IPS-18a (cell line): Measurements from ENCODE around the gene LEPR.

Experiments
- H3K27ac ChIP-seq: one replicate; pipeline ENCODE4 v1.5.1; 2013; ENCODE audit warnings: low read length
- H3K27me3 ChIP-seq: one replicate; pipeline ENCODE4 v1.6.1; 2013; ENCODE audit warnings: mild to moderate bottlenecking, low read length; ENCODE audit not compliant: control insufficient read depth, insufficient read depth
- H3K36me3 ChIP-seq: one replicate; pipeline ENCODE4 v1.6.1; 2013; ENCODE audit warnings: low read depth, low read length; ENCODE audit not compliant: control insufficient read depth
- H3K4me1 ChIP-seq: one replicate; pipeline ENCODE4 v1.6.1; 2013; ENCODE audit warnings: low read depth, low read length; ENCODE audit not compliant: control insufficient read depth
- H3K4me3 ChIP-seq: one replicate; pipeline ENCODE4 v1.5.1; 2013; ENCODE audit warnings: low read length
- H3K9ac ChIP-seq: one replicate; pipeline ENCODE4 v1.6.1; 2013; ENCODE audit warnings: mild to moderate bottlenecking, low read length, moderate library complexity
- H3K9me3 ChIP-seq: one replicate; pipeline ENCODE4 v1.6.1; 2013; ENCODE audit warnings: low read depth, low read length; ENCODE audit not compliant: control insufficient read depth

LEPR gene

DNA sequence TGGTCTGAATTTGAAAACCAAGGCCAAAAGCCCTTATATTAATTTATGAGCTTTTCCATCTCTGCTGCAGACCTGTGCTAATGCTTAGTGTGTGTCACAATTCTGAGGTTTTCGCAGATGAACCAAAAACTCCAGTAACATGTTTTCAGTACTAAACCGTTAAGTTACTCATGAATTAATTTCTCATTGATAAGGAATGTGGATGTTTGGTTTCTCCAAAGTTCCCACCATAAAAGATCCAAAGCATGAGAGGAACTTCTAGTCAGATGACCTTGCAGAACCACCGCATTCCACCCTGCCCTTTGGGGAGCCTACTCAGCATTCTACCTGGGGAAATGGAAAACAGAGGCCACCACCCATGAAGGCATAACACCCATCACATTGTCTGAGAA lies 7.5 kb upstream of the LEPR start:
- H3K4me3 ChIP-seq = no peak overlapping the region
- H3K36me3 ChIP-seq = no peaks in the 10 kb centered on the region
- peaks cover 7% of the 10 kb centered on the region for H3K4me1 ChIP-seq
- no peak overlapping the region for H3K9ac ChIP-seq
- no peaks in the 10 kb centered on the region for H3K9me3 ChIP-seq
- H3K27me3 ChIP-seq = no peaks in the 10 kb centered on the region
- H3K27ac ChIP-seq = no peak overlapping the region

DNA sequence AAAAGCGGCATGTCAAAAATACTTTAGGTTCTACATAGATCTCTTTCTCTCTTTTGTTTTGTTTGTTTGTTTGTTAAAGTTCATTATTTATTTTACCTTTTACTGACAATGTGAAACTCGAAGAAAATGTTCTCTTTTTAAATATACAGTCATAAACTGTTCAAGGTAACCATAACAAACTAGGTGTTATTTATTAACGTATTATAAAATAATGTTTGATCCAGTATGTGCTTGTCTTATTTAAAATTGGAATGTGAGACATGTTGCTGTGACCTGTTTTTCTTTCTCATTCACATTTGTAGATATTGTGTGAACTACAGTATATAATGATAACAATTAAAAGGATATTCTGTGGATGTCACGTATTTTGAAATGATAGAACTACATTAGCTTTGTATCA lies 5.9 kb upstream of the LEPR start:
- H3K27ac ChIP-seq = no peak overlapping the region
- no peaks in the 10 kb centered on the region for H3K9me3 ChIP-seq
- no peaks in the 10 kb centered on the region for H3K27me3 ChIP-seq
- no peaks in the 10 kb centered on the region for H3K36me3 ChIP-seq
- H3K9ac ChIP-seq = no peak overlapping the region
- peaks cover 16% of the 10 kb centered on the region for H3K4me1 ChIP-seq
- H3K4me3 ChIP-seq = no peak overlapping the region

DNA sequence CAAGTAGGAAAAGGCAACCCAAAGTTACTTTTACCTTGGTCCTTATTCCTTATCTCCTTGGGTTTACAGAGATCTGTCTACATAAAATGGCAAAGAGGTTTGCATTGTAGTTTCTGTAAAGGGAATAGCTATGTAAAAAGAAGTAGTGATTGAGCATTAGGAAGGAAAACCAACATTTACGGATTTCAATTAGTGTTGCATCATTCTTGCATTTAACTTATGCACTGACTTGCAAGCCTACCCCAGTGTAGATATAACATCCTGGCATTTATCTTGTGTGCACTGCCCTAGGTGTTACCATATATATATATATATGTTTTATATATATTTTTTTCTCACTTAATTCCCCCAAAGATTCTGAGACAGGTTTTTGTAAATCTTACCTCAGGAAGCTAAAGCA lies 3.7 kb upstream of the LEPR start:
- H3K4me3 ChIP-seq = no peak overlapping the region
- H3K36me3 ChIP-seq = no peaks in the 10 kb centered on the region
- H3K9me3 ChIP-seq = no peaks in the 10 kb centered on the region
- no peaks in the 10 kb centered on the region for H3K27me3 ChIP-seq
- H3K4me1 ChIP-seq = peaks cover 21% of the 10 kb centered on the region
- no peak overlapping the region for H3K9ac ChIP-seq
- H3K27ac ChIP-seq = no peak overlapping the region

DNA sequence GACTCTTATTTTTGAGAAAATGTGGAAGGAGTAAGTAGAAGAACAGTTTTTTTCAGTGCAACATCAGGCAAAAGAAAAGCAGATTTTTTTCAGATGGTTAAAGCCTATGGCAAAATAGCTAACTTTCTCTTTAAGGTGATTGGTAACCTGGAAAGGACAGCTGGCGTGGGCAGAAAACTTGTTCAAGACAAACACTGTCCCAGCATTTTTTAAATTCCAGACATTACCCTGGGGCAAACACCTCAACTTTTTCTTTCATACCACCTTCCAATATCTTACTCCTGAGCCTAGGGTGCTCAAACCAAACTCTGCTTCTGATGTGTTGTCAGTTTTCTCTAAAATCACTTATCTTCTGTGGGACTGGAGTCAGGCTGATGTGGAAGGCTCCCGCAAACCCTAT lies 2.7 kb upstream of the LEPR start:
- Histone ChIP-seq H3K27ac (no peak overlapping the region), H3K4me1 (peaks cover 27% of the 10 kb centered on the region), H3K27me3 (no peaks in the 10 kb centered on the region), H3K9me3 (no peaks in the 10 kb centered on the region), H3K4me3 (no peak overlapping the region), H3K36me3 (no peaks in the 10 kb centered on the region), H3K9ac (no peak overlapping the region)

DNA sequence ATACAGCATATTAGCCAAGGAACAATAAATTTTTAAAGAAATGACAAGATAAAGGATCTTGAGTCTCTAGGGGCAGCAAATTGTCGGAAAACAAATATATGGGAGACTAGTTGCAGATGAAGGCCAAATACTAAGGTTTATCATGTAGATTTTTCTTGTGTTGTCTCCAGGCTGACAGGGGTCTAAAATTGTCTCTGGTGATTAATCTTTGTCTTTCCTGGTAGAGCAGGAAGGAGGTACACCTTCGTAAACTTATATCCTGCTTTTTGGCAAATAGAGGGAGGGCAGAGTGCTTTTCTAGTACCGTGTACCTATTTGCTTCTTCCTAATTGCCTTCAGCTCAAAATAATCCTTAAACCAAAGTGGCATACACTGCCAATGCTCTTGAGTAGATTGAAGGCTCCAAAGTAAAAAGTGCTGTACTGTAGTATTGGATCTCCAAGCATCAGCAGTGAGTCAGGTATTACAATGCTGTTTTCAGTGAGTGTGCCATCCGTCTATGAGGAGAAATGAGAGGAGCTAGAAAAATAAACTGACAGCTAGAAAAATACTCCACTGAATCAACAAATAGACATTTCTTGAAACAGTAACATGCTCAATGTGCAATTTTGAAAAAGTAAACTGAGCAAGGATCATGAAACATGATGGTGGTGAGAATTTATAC lies 1.8 kb upstream of the LEPR start:
- no peaks in the 10 kb centered on the region for H3K9me3 ChIP-seq
- H3K27me3 ChIP-seq = no peaks in the 10 kb centered on the region
- no peak overlapping the region for H3K9ac ChIP-seq
- H3K27ac ChIP-seq = no peak overlapping the region
- peaks cover 27% of the 10 kb centered on the region for H3K4me1 ChIP-seq
- peak overlapping the region; percentile 84 for H3K4me3 ChIP-seq
- no peaks in the 10 kb centered on the region for H3K36me3 ChIP-seq

DNA sequence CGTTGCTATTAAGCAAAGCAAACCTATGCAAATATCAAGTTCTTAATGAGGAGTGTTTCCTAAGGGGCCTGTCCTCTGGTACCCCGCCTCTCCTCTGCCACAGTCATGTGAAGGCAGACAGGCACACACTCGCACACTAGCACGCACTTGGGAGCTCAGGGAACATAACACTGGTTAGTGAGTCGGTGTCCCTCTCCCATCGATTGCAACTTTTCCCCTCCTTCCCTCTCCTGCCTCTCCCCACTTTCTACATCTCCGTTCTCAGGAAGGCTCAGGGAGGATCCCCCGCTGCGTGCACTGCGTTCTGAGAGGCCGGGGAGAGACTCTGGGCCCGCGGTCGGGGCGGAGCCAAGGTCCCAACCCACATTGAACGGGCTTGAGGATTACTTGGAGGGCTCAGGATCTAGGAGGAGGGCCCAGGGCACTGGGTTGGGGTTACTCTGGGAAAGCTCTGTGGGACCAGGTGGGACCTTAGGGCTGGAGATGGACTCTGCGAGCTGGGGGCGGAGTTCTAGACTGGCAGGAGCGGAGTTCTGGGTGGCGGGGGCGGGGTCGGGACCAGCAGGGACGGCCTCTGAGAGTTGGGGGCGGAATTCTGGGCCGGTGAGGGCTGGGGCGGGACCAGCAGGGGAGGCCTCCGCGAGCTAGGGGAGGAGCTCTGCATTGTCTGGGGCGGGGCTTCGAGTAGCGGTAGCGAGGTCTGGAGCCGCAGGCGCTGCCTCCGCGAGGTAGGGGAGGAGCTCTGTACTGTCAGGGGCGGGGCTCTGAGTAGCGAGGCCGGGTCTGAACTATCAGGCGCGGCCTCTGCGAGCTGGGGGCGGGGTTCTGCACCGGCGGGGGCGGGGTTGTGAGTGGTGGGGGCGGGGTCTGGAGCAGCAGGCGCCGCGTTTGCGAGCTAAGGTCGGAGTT lies 533 bp upstream of the LEPR start:
- no peaks in the 10 kb centered on the region for H3K36me3 ChIP-seq
- H3K9me3 ChIP-seq = no peaks in the 10 kb centered on the region
- H3K27me3 ChIP-seq = no peaks in the 10 kb centered on the region
- H3K27ac ChIP-seq = peak overlapping the region; percentile 51
- H3K4me1 ChIP-seq = peaks cover 27% of the 10 kb centered on the region
- peak overlapping the region; percentile 89 for H3K4me3 ChIP-seq
- peak overlapping the region; percentile 31 for H3K9ac ChIP-seq

DNA sequence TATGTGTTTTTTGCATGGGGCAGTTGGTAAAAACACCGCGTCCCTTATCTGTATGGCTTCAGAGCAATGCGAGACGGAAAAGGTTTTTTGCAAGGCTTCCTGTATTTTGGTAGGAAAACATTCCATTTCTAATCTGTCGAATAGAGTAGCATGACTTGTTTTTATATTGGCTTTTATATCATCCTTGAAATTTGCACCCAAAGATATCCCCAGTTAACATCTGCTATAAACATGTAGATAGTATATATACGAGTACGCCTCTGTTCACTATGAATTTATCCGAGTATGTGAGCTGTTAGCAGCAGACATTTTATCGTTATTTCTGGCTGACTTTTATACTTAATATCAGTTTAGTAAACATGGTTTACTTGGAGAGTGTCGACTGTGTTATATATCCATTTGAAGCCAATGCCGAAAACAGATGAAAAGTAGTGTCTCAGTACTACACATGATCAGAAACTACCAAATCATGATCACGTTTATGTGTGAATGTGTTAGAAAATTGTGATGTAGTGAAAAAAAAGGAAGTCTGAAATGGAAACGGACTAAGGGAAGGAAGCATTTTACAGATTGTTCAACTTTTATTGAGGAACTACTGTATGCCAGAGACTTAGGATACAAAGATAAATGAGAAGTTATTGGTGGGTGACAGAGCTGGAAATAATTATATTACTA lies 1.0 kb downstream of the LEPR start:
- Histone ChIP-seq H3K4me3 (peak overlapping the region; percentile 89), H3K9ac (peak overlapping the region; percentile 93), H3K4me1 (peaks cover 42% of the 10 kb centered on the region), H3K27ac (peak overlapping the region; percentile 78), H3K9me3 (no peaks in the 10 kb centered on the region), H3K36me3 (peaks cover 4% of the 10 kb centered on the region), H3K27me3 (no peaks in the 10 kb centered on the region)

DNA sequence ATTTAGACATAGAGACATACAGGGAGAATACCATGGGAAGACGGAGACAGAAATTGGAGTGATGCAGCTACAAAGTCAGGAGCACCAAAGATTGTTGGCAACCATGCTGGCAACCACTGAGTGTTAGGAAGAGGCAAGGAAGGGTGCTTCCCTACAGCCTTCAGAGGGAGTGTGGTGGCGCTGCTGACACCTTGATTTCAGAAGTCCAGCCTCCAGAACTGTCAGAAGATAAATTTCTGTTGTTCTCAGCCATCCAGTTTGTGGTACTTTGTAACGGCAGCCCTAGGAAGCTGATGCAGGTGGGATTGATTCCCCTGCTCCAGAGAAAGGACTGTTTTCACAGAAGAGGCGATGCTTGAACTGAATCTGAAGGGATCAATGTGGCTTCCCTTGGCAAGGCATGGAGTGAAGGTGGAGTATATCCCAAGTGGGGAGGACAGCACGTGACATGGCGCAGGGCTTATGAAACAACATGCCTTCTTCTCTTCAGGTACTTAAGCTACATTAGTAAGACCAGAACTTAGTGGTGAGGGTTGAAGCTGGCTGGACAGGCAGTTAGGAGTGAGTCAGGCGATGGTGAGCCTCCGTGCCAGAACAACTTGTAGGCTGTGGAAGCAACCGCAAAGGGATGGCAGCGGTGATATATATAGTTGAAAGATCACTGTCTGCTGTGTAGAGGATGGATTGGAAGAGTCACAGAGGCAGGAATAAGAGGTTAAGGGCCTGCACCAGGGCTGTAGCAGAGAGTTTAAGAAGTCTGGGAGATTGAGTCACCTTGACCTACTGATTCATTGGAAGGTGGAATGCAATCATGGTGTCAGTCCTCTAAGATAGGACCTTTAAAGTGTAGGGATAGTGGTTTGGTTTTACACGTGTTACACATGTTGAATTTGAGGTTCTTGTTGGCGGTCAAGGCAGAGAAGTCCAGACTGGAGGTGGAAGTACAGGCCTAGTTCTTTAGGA lies 2.1 kb downstream of the LEPR start:
- H3K4me3 ChIP-seq = peak overlapping the region; percentile 89
- H3K27ac ChIP-seq = no peak overlapping the region
- H3K9me3 ChIP-seq = no peaks in the 10 kb centered on the region
- no peaks in the 10 kb centered on the region for H3K27me3 ChIP-seq
- H3K4me1 ChIP-seq = peaks cover 40% of the 10 kb centered on the region
- no peak overlapping the region for H3K9ac ChIP-seq
- H3K36me3 ChIP-seq = peaks cover 4% of the 10 kb centered on the region

DNA sequence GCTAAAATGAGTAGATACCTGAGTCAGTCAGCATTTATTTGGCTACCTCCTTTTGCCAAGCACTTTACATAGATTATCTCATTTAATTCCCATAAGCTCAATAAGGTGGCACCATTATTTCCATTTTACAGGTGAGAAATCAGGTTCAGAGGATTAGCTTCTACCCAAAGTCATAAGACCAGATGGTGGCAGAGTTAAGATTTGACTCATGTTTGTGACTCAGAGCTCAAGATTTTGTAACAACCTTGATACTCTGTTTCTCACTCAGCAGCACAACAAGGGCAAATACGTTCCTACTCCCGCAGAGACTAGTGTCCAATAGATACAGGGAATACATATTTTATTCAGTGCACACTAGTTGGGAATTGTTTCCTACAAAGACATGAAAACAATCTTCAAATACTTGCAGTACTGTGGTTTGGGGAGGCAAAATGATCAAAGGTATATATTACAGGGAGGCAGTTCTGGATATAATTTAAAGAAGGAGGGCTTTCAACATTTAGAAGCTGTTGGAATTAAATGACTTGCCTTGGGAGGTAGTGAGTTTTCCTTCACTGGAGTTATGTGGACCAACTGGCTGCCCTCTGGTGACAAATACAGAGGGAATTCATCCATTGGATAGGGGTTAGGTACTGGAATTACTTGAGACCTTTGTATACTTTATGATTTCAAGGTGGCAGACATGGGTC lies 3.6 kb downstream of the LEPR start:
- Histone ChIP-seq H3K27me3 (no peaks in the 10 kb centered on the region), H3K4me1 (peaks cover 29% of the 10 kb centered on the region), H3K9ac (no peak overlapping the region), H3K9me3 (no peaks in the 10 kb centered on the region), H3K36me3 (peaks cover 4% of the 10 kb centered on the region), H3K27ac (no peak overlapping the region), H3K4me3 (no peak overlapping the region)

DNA sequence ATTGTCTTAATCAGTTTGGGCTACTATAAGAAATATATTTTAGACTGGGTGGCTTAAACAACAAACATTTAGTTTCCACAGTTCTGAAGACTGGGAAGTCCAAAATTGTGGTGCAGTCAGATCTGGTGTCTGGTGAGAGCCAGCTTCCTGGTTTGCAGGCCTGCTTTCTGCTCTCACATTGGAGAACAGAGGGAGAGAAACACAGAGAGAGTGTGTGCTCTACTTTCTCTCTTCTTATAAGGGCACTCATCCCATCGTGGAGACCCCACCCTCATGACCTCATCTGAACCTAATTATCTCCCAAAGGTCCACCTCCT lies 4.1 kb downstream of the LEPR start:
- Histone ChIP-seq H3K9me3 (no peaks in the 10 kb centered on the region), H3K9ac (no peak overlapping the region), H3K27ac (no peak overlapping the region), H3K27me3 (no peaks in the 10 kb centered on the region), H3K4me1 (peaks cover 26% of the 10 kb centered on the region), H3K36me3 (peaks cover 4% of the 10 kb centered on the region), H3K4me3 (no peak overlapping the region)
